Effector CD4-positive, alpha-beta T cell (primary cell): ENCODE measurements around the gene ALG8.
"Not testable (repeated sequence)": the region's sequence is repeated elsewhere in the genome, so short reads cannot be mapped to it uniquely, and the experiment has no call there.

Experiments used
- DNase-seq: peaks from one replicate; pipeline ENCODE4 v3.0.0-alpha.2; 2020

The ALG8 gene

GRCh38 chr11:78100261-78100660 is 39.2 kb downstream of the ALG8 start:
- DNase-seq: no peak

GRCh38 chr11:78099666-78100065 is 39.8 kb downstream of the ALG8 start:
- DNase-seq: no peak

- no peak for DNase-seq
Measured at GRCh38 chr11:78097666-78098385, 41.6 kb downstream of the ALG8 start.

- no peak for DNase-seq
Measured at GRCh38 chr11:78094250-78094649, 45.2 kb downstream of the ALG8 start.

- not testable (repeated sequence) for DNase-seq
Measured at GRCh38 chr11:78086521-78087074, 52.8 kb downstream of the ALG8 start.

GRCh38 chr11:78085972-78086371 is 53.5 kb downstream of the ALG8 start:
- DNase-seq: no peak

- DNase-seq: not testable (repeated sequence)
Measured at GRCh38 chr11:78084506-78084905, 54.9 kb downstream of the ALG8 start.

GRCh38 chr11:78083021-78083420 is 56.4 kb downstream of the ALG8 start:
- no peak for DNase-seq

- DNase-seq: no peak
Measured at GRCh38 chr11:78082146-78082545, 57.3 kb downstream of the ALG8 start.

GRCh38 chr11:78081583-78081982 is 57.8 kb downstream of the ALG8 start:
- DNase-seq: no peak

GRCh38 chr11:78080818-78081495 is 58.5 kb downstream of the ALG8 start:
- DNase-seq: no peak

GRCh38 chr11:78080084-78080817 is 59.2 kb downstream of the ALG8 start:
- no peak for DNase-seq

GRCh38 chr11:78079232-78080083 is 60.0 kb downstream of the ALG8 start, which contains the start of gene NDUFC2:
Gene NDUFC2, minus strand, starts transcription at chr11:78079862. Its CDS starts 118 bp downstream, at chr11:78079744.
- DNase-seq: peak; percentile 40

GRCh38 chr11:78078218-78079167 is 60.9 kb downstream of the ALG8 start:
- no peak for DNase-seq

- DNase-seq: not testable (repeated sequence)
Measured at GRCh38 chr11:78077592-78077991, 61.8 kb downstream of the ALG8 start.

GRCh38 chr11:78076733-78077403 is 62.6 kb downstream of the ALG8 start:
- DNase-seq: no peak

- no peak for DNase-seq
Measured at GRCh38 chr11:78074756-78075155, 64.7 kb downstream of the ALG8 start.

GRCh38 chr11:78072455-78072854 is 67.0 kb downstream of the ALG8 start:
- DNase-seq: no peak

GRCh38 chr11:78071717-78072116 is 67.7 kb downstream of the ALG8 start:
- DNase-seq: no peak

- no peak for DNase-seq
Measured at GRCh38 chr11:78070621-78071020, 68.8 kb downstream of the ALG8 start.

GRCh38 chr11:78069465-78069864 is 70.0 kb downstream of the ALG8 start:
- DNase-seq: no peak
